Measurements from ENCODE around the gene KLHL22. TPM values are rescaled to one million over a fixed set of nuclear protein-coding genes. Genes with fewer than 3 reads are reported as not detected.

Gene KLHL22
- total and polyA plus RNA-seq, 2 of the 4 experiments (the other 2 are of a cell fraction), result 27.1 to 30.1 TPM

- no TSS peak for BruUV-seq (replicated peaks)
- DNase-seq, result no peak
- TF ChIP-seq RCOR1 (IDR thresholded peaks at IDR 0.05; ENCODE audit: insufficient replicate concordance, low read length) (no peak), ELK1 (IDR thresholded peaks at IDR 0.05; ENCODE audit: borderline replicate concordance, low read depth, low read length) (no peak), MAFK (IDR thresholded peaks at IDR 0.05; ENCODE audit: low read depth, low read length) (no peak), RAD21 (IDR thresholded peaks at IDR 0.05; ENCODE audit: low read length) (no peak), SMC3 (IDR thresholded peaks at IDR 0.05; ENCODE audit: low read depth, low read length) (no peak)
- Histone ChIP-seq H4K5ac (ENCODE audit: low read depth, low read length) (no peak overlapping the region; the same call in 1 of the 2 replicates), H4K8ac (ENCODE audit: low read depth in 2 of 2, low read length in 2 of 2) (peak overlapping the region in 1 of 2 experiments; percentile 55; a peak in 1 of 4 replicates), H3K9ac (ENCODE audit: low read depth, low read length) (no peak overlapping the region), H2BK5ac (ENCODE audit: low read depth, low read length, poor library complexity, severe bottlenecking) (peak overlapping the region; percentile 85), H2AK9ac (replicated peaks; ENCODE audit: low read depth, low read length, poor library complexity) (no peak overlapping the region), H2BK120ac (ENCODE audit: low read depth, low read length) (0 out of 2 replicates have a peak overlapping the region, but pooled peaks have one; percentile 72), H3K36me3 (ENCODE audit: control insufficient read depth, insufficient read depth, low read length) (peaks cover 18% of the 10 kb centered on the region), H3K4me3 (ENCODE audit: insufficient read depth, low read depth, low read length) (no peak overlapping the region), H3K27me3 (ENCODE audit: control insufficient read depth, insufficient read depth, low read length) (no peaks in the 10 kb centered on the region), H2BK20ac (ENCODE audit: low read depth, low read length) (0 out of 2 replicates have a peak overlapping the region, but pooled peaks have one; percentile 8), H2AFZ (replicated peaks; ENCODE audit: low read length, poor library complexity) (no peak overlapping the region), H3K4ac (ENCODE audit: low read depth, low read length) (peak overlapping the region; percentile 84), H3K4me1 (ENCODE audit: control insufficient read depth, insufficient read depth, low read length) (peaks cover 43% of the 10 kb centered on the region), H4K91ac (ENCODE audit: insufficient read depth, low read depth, low read length) (peak overlapping the region; percentile 67; the same call in 1 of the 2 replicates), H3K14ac (replicated peaks; ENCODE audit: low read depth, low read length) (peak overlapping the region; percentile 75), H3K9me3 (ENCODE audit: control insufficient read depth, insufficient read depth, low read length) (no peaks in the 10 kb centered on the region), H3K79me1 (ENCODE audit: low read depth in 1 of 2, low read length in 2 of 2) (peaks cover 14 to 79% of the 10 kb centered on the region in 2 experiments; a peak in 3 of 4 replicates), H4K20me1 (ENCODE audit: insufficient read depth, low read length) (peaks cover 72% of the 10 kb centered on the region), H3K23ac (ENCODE audit: low read depth, low read length) (peak overlapping the region; percentile 46), H3K27ac (ENCODE audit: insufficient read depth, low read length) (peak overlapping the region; percentile 94), H3K56ac (ENCODE audit: extremely low read depth, insufficient read depth, low read length) (no peak overlapping the region), H3K18ac (ENCODE audit: low read depth, low read length) (no peak overlapping the region), H2BK15ac (ENCODE audit: low read depth, low read length) (no peak overlapping the region), H3K9me1 (ENCODE audit: insufficient read depth, low read length) (peaks cover 49% of the 10 kb centered on the region), H2AK5ac (ENCODE audit: low read depth, low read length) (peak overlapping the region; percentile 12; the same call in 1 of the 2 replicates), H3K4me2 (ENCODE audit: low read depth, low read length) (peak overlapping the region; percentile 66)
- intact Hi-C loops (cut with micrococcal nuclease) (no loop called here), dilution Hi-C loops (cut with HindIII; ENCODE audit: low sequenced_read_pairs, unreplicated experiment) (no loop called here), in situ Hi-C loops (cut with MboI; ENCODE audit: low sequenced_read_pairs) (no loop called here)
- POLR2A ChIA-PET (ENCODE audit: unreplicated experiment), result no interaction called here
- ATAC-seq (ENCODE audit: low read depth), result no peak; the same call in 1 of the 2 replicates
- CTCF ChIA-PET, result no interaction called here
- WGBS, 2 experiments (ENCODE audit: extremely low coverage in 2 of 2, insufficient read length in 1 of 2), result no CpG with 5 or more reads among the region's 4 CpGs
These were observed 30.7 kb upstream of the KLHL22 start for GRCh38 chr22:20526305-20526627.

Measured in IMR-90 (cell line).